Right lobe of liver (tissue), 6 donors: ENCODE measurements around the gene LRFN5. TPM values are rescaled to one million over a fixed set of nuclear protein-coding genes. Genes with fewer than 3 reads are reported as not detected.

Experiments used
- ATAC-seq, 4 donors: fragments of 200-7000 bp; cut with Tn5 transposase; one replicate each; pipeline ENCODE4 v1.9.1; 2020; ENCODE audit warnings: mild to moderate bottlenecking in 4 of 4, moderate library complexity in 4 of 4
- DNase-seq, 3 donors: peaks; one replicate each; pipeline ENCODE4 v3.0.0-alpha.2; 2020
- H3K27ac ChIP-seq, 3 donors: fragments of 200-600 bp; one replicate each; pipeline ENCODE4 v1.8.0; 2022
- H3K27me3 ChIP-seq, 2 donors: fragments of 200-600 bp; one replicate each; pipeline ENCODE4 v1.8.0; 2022
- H3K36me3 ChIP-seq, 4 donors: fragments of 200-600 bp; sonication (generic) in 1 of 4; one replicate each; pipeline versions ENCODE4 v1.5.1 to v1.8.0; 2017 to 2022; ENCODE audit warnings: control low read depth in 1 of 4
- H3K4me1 ChIP-seq, 4 donors: fragments of 200-600 bp; sonication (generic) in 1 of 4; one replicate each; pipeline versions ENCODE4 v1.5.1 to v1.8.0; 2017 to 2022; ENCODE audit warnings: control low read depth in 1 of 4
- H3K4me3 ChIP-seq, 3 donors: fragments of 200-600 bp; one replicate each; pipeline ENCODE4 v1.8.0; 2022
- H3K9me3 ChIP-seq, 4 donors: fragments of 200-600 bp; sonication (generic) in 1 of 4; one replicate each; pipeline versions ENCODE4 v1.5.1 to v1.8.0; 2017 to 2022; ENCODE audit warnings: control low read depth in 1 of 4
- CTCF ChIP-seq, 4 donors: fragments of 200-600 bp in 3 of 4; fragments of 450-650 bp in 1 of 4; IDR thresholded peaks; one replicate each; pipeline versions ENCODE4 v1.5.1 to v1.8.0; 2016 to 2022; ENCODE audit warnings: antibody characterized with exemption in 4 of 4, mild to moderate bottlenecking in 2 of 4
- POLR2A ChIP-seq: fragments of 450-650 bp; IDR thresholded peaks from one replicate; pipeline ENCODE4 v1.6.1; 2017; ENCODE audit warnings: antibody characterized with exemption, mild to moderate bottlenecking
- WGBS: methylation state at CpG from one replicate; pipeline ENCODE4 v1.1.6; 2018; ENCODE audit warnings: low coverage, low lambda C conversion rate; ENCODE audit not compliant: insufficient coverage; ENCODE audit errors: missing lambda C conversion rate; 5-methylcytosine and 5-hydroxymethylcytosine counted together
- intact Hi-C, 2 donors: fragments of 100-400 bp; cut with DNase I; formaldehyde crosslinking; loops; one replicate each; pipeline versions ENCODE4 v1.11.2 to v1.14.1; 2022
- total RNA-seq, 6 experiments: library from RNA; depleted of rRNA in 2 of 6; stranded (reverse); fragments of >200 nt in 2 of 6; fragmentation: NEBNext Ultra II Directional in 3 of 6; extraction: Animal tissue kit (Norgen Biotek cat#: 25700) in 3 of 6; gene quantifications; one replicate each; pipeline versions ENCODE4 v1.1.0 to v1.2.4, GENCODE V29; 2016 to 2023
- donor health status: DM: no; HTN: yes; CAD: no.
- donor health status: DM: no; HTN: no; CAD: no.
- donor health status: DM: no; HTN: no; CAD: no.
- donor health status: DM: no; HTN: yes; CAD: no.
- donor health status: DM: no; HTN: yes; CAD: no.

The LRFN5 gene
- total RNA-seq, 6 experiments from 2014 or later, result not detected

GRCh38 chr14:41615011-41615595 lies 8.4 kb downstream of the LRFN5 start:
- no peak overlapping the region for H3K27ac ChIP-seq
- no peaks in the 10 kb centered on the region for H3K36me3 ChIP-seq
- TF ChIP-seq POLR2A, result no peak
- TF ChIP-seq CTCF (IDR thresholded peaks at IDR 0.05), result no peak
- no peaks in the 10 kb centered on the region for H3K4me1 ChIP-seq
- no peak overlapping the region for H3K4me3 ChIP-seq
- ATAC-seq (no peak), DNase-seq (no peak)
- intact Hi-C loops, result no loop called here
- no peaks in the 10 kb centered on the region for H3K9me3 ChIP-seq
- H3K27me3 ChIP-seq, result peaks cover 0 to 4% of the 10 kb centered on the region in 2 donors
- 60% methylated on average over 2 of the region's 2 CpGs for WGBS

GRCh38 chr14:41623736-41624135 lies 17.1 kb downstream of the LRFN5 start:
- no peak for TF ChIP-seq POLR2A
- no peak for TF ChIP-seq CTCF (IDR thresholded peaks at IDR 0.05)
- Histone ChIP-seq H3K27me3 (no peaks in the 10 kb centered on the region), H3K9me3 (no peaks in the 10 kb centered on the region), H3K36me3 (no peaks in the 10 kb centered on the region), H3K27ac (no peak overlapping the region), H3K4me3 (no peak overlapping the region), H3K4me1 (no peaks in the 10 kb centered on the region)
- ATAC-seq (no peak), DNase-seq (no peak)
- intact Hi-C loops, result no loop called here
- 20% methylated on average over 1 of the region's 1 CpG for WGBS

DNA sequence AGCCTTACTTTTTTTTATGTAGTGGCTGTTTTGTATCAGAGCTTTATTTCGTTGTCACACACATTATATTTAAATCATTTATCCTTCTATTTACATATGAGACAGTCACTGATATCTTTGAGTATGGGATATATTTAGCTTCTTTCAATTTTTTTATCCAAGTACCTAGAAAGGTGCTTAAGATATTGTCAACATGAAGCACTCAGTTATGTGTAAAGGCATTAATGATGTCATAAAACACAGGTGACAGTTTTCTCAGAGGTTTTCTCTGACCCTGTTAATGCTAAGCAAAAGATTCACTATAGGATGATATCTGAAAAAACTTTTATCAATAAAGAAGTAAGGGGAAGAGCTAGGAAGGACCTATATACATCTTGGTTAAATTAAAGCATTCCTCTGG lies 23.2 kb downstream of the LRFN5 start:
- DNase-seq (no peak), ATAC-seq (no peak)
- H3K27me3 ChIP-seq, result no peaks in the 10 kb centered on the region
- no peak overlapping the region for H3K4me3 ChIP-seq
- H3K36me3 ChIP-seq, result no peaks in the 10 kb centered on the region
- H3K4me1 ChIP-seq, result no peaks in the 10 kb centered on the region
- no peak for TF ChIP-seq POLR2A
- TF ChIP-seq CTCF (IDR thresholded peaks at IDR 0.05), result no peak
- no peaks in the 10 kb centered on the region for H3K9me3 ChIP-seq
- H3K27ac ChIP-seq, result no peak overlapping the region
- 39% methylated on average over 1 of the region's 1 CpG for WGBS
- intact Hi-C loops, result no loop called here

DNA sequence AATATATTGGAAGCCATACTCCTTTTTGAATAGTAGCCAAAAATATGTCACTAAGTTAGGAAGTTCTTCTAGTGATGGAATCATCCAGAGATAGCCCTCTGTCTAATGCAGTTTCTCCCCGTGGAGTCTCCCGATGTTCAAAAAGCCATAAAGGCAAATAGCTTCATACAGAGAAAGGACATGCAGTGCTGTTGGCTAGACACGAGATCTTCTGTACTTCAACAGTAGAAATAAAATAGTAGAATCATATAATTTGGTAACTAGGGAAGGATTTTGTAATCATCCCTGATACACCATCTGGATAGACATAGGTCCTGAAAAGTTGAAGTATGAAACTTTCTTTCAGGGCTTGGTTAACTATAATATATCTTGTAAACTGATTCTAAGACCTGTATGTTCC lies 27.6 kb downstream of the LRFN5 start:
- no peak overlapping the region for H3K27ac ChIP-seq
- no peaks in the 10 kb centered on the region for H3K4me1 ChIP-seq
- no peak overlapping the region for H3K4me3 ChIP-seq
- TF ChIP-seq CTCF (IDR thresholded peaks at IDR 0.05), result no peak
- TF ChIP-seq POLR2A, result no peak
- intact Hi-C loops, result no loop called here
- no peaks in the 10 kb centered on the region for H3K9me3 ChIP-seq
- DNase-seq, result no peak
- ATAC-seq, result no peak
- no peaks in the 10 kb centered on the region for H3K36me3 ChIP-seq
- WGBS, result 37% methylated on average over 3 of the region's 3 CpGs
- no peaks in the 10 kb centered on the region for H3K27me3 ChIP-seq
